Keratinocyte (primary cell): ENCODE results near the gene OSTF1.

Experiments
- EZH2 ChIP-seq: IDR thresholded peaks from one replicate; pipeline ENCODE4 v1.6.1; 2012; ENCODE audit warnings: inconsistent platforms, mild to moderate bottlenecking, low read length, moderate library complexity
- TF ChIP-seq, protein P1 (sequence below), 3 experiments: IDR thresholded peaks in 1 of 3; conservative IDR thresholded peaks in 1 of 3; optimal IDR thresholded peaks in 1 of 3; 2 replicates in 2 of 3; 3 replicates in 1 of 3; pipeline versions ENCODE3 to v1.5.1; 2011; ENCODE audit warnings: low read length in 3 of 3, mild to moderate bottlenecking in 3 of 3, moderate library complexity in 2 of 3, control low read depth in 1 of 3, inconsistent platforms in 1 of 3; ENCODE audit not compliant: insufficient read depth in 2 of 3; ENCODE audit errors: extremely low read depth in 1 of 3

DNA sequence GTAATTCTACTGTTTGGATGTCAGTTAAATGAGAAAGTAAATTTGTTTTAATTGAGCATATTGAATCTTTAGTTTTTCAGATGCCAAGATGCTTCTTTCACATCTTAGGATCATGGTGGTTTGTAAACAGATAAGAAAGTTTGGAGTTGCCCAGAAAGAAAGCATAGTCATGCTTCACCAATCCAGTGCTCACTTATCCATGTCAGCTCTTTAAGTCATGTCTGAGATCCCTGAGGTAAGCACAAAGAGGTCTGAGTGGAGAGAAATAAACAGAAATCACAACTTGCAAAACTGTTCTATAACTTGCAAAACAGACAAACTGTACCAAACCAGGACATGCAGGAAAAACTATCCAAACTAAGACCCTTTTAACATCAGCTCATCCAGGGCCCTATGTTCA, 87.7 kb downstream of the OSTF1 start:
- TF ChIP-seq, protein P1, sequence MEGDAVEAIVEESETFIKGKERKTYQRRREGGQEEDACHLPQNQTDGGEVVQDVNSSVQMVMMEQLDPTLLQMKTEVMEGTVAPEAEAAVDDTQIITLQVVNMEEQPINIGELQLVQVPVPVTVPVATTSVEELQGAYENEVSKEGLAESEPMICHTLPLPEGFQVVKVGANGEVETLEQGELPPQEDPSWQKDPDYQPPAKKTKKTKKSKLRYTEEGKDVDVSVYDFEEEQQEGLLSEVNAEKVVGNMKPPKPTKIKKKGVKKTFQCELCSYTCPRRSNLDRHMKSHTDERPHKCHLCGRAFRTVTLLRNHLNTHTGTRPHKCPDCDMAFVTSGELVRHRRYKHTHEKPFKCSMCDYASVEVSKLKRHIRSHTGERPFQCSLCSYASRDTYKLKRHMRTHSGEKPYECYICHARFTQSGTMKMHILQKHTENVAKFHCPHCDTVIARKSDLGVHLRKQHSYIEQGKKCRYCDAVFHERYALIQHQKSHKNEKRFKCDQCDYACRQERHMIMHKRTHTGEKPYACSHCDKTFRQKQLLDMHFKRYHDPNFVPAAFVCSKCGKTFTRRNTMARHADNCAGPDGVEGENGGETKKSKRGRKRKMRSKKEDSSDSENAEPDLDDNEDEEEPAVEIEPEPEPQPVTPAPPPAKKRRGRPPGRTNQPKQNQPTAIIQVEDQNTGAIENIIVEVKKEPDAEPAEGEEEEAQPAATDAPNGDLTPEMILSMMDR (optimal IDR thresholded peaks at IDR 0.05 in 1 of 3, IDR thresholded peaks at IDR 0.05 in 1 of 3, conservative IDR thresholded peaks at IDR 0.05 in 1 of 3; ENCODE audit: extremely low read depth in 1 of 3, insufficient read depth in 2 of 3, low read length in 3 of 3) = no peak
- no peak for TF ChIP-seq EZH2
